GM19438 (cell line): Measurements from ENCODE around the gene PCYOX1L.

Source experiments
- ATAC-seq: cut with Tn5 transposase; IDR thresholded peaks from one replicate; pipeline ENCODE4 v1.9.1; 2021; ENCODE audit warnings: low read depth; ENCODE audit not compliant: unreplicated experiment

Gene PCYOX1L

GRCh38 chr5:149333711-149334443, 24.0 kb upstream of the PCYOX1L start:
- ATAC-seq, result no peak

DNA sequence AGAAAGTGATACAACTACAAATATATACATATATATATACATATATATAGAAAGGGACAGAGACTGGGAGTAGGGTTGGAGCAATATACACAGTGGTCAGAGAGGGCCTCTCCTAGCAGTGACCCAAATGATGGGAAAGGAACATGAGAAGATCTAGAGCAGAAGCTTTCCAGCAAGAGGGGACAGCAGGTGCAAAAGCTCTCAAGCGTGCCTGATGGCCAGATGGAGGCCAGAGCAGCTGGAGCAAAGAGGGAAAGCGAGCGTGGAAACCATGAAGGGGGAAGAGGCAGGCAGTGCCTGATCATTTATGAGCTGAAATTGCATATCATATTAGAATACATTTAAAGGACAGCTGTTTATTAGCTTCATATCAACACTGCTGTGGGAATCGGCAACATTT, 20.1 kb upstream of the PCYOX1L start:
- ATAC-seq, result no peak

GRCh38 chr5:149338364-149338763, 19.5 kb upstream of the PCYOX1L start:
- no peak for ATAC-seq

GRCh38 chr5:149340920-149341319, 16.9 kb upstream of the PCYOX1L start:
- ATAC-seq, result no peak

DNA sequence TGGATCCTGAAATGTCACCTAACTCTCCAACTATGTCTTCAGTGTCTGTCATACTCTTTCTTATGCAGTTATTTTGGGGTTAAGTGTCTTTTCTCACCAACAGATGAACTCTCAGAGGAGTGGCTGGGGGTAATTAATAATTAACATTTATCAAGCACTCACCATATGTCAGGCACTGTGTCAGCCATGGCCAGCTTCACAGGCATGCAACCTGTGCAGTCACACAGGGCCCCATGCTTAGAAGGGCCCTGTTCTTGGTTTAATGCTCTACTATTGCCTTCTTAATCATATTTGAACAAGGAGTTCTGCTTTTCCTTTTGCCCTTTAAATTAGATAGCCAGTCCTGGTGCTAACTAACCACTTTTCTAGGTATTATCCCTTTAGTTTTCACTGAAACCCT, 16.0 kb upstream of the PCYOX1L start:
- ATAC-seq, result no peak

GRCh38 chr5:149344151-149344550, 13.7 kb upstream of the PCYOX1L start:
- ATAC-seq, result no peak

- ATAC-seq, result peak; percentile 93
Observed at GRCh38 chr5:149345147-149345891, 12.5 kb upstream of the PCYOX1L start, which contains the start of gene GRPEL2. GRPEL2 (plus strand) TSS chr5:149345499; CDS start chr5:149345540, 41 bp downstream.

DNA sequence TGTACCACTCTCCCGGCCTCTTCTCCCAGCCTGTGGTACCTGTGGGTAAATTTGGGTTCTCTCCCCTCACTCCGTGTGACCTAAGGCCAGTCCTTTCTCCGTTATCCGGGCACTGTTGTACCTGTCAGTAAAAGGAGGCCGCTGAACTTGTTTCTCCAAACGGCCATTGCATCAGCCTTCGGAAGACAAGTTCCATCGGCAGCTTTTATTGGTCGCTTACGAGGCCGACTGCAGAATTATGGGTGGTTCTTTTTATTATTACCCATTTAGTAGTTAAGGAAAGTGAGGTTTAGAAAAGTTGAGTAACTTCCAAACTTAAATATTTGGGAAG, 12.0 kb upstream of the PCYOX1L start:
- peak; percentile 1 for ATAC-seq

GRCh38 chr5:149348518-149348917, 9.3 kb upstream of the PCYOX1L start:
- no peak for ATAC-seq

DNA sequence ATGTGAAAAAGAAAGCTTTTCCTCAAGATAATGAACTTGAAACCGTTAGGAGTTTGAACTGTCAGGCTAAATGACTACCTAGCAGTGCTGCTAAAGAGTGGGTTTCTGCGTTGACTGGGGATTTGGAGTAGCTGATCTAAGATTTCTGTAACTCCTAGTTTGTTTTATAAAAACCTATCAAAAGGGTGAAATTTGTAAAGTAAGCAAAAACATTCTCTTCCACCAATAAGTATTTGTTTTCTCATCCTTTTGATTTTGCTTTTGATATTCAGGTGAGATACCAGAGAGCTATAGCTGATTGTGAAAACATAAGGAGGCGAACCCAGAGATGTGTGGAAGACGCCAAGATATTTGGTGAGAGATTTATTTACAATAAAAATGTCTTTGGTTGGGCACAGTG, 8.5 kb upstream of the PCYOX1L start:
- no peak for ATAC-seq

GRCh38 chr5:149352169-149352568, 5.7 kb upstream of the PCYOX1L start:
- ATAC-seq, result no peak

- no peak for ATAC-seq
Observed at GRCh38 chr5:149353911-149354310, 3.9 kb upstream of the PCYOX1L start.

GRCh38 chr5:149355688-149356087, 2.2 kb upstream of the PCYOX1L start:
- no peak for ATAC-seq

DNA sequence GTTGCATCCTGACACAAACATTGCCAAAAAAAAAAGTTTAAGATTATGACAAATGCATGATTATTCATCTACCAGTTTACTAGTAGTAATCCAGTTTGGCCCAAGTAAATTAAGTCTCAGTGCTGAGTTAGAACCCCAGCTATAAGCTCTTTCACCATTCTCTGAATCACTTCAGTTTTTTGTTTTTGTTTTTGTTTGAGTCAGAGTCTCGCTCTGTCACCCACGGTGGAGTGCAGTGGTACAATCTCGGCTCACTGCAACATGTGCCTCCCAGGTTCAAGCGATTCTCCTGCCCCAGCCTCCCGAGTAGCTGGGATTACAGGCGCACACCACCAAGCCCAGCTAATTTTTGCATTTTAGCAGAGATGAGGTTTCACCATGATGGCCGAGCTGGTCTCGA, 1.5 kb upstream of the PCYOX1L start:
- ATAC-seq, result no peak

DNA sequence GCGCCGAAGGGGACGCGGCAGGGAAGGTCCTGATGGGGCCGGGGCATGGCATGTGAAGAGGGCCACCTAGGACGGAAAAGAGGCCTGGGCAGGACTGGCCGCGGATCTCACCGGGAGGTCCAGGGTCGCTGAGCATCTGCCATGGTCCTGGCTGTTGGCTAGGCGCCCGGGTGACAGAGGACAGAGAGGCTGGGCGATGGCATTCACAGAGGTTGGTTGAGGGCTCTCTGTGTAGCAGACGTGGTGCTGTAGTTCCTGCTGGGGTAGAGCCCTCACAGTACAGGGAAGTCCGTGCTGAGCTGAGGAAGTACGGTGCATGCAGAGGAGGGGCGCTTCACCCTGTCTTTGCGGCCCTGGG, 427 bp downstream of the PCYOX1L start:
- peak; percentile 15 for ATAC-seq

GRCh38 chr5:149358868-149359495, 1.1 kb downstream of the PCYOX1L start:
- ATAC-seq, result no peak

- no peak for ATAC-seq
Observed at GRCh38 chr5:149360272-149360671, 2.4 kb downstream of the PCYOX1L start.

GRCh38 chr5:149362541-149362940, 4.7 kb downstream of the PCYOX1L start:
- no peak for ATAC-seq

DNA sequence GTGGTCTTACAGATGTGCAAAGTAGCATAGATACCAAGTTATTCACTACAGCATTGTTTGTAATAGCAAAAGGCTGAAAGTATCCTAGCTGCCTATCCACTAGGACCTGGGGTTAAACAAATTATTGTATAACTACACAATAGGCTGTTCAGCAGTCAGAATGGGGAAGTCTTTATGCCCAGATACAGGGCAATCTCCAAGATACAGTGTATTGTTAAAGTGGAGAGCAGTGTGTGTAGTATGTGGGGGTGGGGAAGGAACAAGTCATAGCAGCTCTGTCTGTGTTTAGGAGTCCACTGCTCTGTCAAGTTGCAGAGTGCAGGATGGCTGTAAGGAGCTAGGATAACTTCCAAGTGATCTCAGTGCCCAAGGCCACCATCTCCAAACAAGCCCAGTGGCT, 5.5 kb downstream of the PCYOX1L start:
- ATAC-seq, result no peak

GRCh38 chr5:149363936-149364335, 6.1 kb downstream of the PCYOX1L start:
- ATAC-seq, result no peak

DNA sequence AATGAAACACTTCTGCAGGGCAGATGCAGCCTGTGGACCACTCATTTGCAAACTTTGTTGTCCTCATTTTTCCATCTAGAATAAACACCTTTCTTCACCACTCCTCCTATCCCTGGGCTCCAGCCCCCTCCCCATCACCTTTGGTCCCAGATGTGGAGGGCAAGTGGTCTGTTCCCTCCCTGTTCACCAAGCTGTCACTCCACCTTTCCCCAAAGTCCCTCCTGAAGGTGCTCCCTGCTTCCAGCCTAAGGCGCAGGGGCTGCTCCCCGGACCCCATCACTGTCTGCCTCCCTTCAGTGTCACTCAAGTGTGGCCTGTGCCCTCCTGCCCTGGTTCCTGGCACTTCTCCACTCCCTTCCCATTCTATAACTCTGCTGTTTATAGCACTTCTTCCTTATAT, 6.9 kb downstream of the PCYOX1L start:
- no peak for ATAC-seq

DNA sequence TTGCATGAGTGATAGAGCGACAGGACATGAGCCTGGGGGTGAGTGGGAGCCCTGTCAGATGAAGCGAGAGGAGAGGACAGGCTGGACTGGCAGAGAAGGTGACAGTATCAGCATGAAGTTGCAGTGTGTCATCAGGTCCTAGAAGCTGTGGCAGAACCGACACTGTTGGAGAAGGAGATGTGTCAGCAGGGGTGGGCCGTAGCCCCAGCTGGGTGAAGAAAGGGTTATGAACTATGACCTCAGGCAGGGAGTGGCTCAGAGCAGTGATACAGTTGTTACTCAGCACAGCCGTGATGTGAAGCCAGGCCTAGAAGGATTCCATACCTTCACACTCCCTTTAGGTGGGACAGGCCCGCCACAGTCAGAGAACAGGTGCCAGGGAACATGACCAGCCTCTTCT, 7.6 kb downstream of the PCYOX1L start:
- no peak for ATAC-seq
